ENCODE data around the gene CCDC82.

Gene CCDC82

DNA sequence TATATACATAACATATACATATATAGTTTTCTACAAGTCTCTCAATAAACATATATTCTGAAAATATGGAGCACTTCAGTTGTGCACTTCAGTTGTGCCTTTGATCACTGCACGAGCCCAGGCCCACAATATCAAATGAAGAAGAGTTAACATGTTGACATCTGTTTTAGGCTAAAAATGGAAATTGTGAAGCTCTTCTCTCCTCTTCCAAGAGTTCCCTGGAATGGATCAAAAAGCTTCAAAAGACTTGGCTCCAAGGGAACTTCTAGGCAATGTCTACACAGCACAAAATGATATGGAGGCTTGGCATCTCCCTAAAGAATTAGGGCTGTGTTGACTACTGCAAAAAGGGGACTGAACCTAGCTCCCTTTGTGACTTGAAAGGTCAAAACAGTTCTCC is 83.6 kb downstream of the CCDC82 start:
- no peak for DNase-seq

DNA sequence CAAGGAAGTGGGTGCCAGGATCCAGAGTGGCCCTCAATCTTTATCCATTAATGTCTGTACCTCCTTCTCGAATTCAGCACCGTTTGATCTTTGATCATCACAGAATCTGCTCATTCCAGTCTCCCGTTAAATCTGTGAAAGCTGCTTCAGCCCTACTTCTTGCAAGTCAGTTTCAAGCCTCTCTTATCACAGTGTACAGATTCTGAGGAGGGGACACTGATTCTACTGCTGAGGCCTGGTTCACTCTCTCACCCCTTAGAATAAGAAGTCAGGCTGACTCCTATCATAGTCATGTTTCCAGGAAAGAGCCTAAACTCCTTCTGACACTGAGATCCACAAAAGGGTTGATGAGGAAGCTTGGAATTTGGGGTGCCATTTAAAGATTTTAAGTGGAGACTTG is 85.7 kb downstream of the CCDC82 start:
- DNase-seq, result no peak

DNA sequence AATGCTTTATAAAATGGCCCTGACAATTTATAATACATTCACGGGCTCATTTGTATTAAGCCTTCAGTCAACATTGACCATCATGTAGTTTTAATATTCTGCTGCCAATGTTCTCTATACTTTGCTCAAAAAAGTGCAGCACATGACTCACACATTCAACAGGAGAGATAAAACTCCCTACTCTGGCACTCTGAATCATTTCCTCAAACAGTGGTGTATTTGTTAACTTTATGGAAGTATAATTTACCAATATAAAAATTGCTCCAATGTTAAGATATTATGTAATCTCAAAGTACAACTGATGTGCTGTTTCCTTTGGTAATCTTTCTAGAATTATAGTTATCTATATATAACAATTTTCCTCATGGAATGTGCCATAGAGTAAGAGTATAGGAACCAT is 86.6 kb downstream of the CCDC82 start:
- DNase-seq, result no peak

Data from NCI-H774 (cell line).